ENCODE measurements around the gene FRAS1. TPM values are rescaled to one million over a fixed set of nuclear protein-coding genes. Genes with fewer than 3 reads are reported as not detected.
"Not testable (repeated sequence)": the region's sequence is repeated elsewhere in the genome, so short reads cannot be mapped to it uniquely, and the experiment has no call there.

The FRAS1 gene
- total and polyA plus RNA-seq, 8 donors: 4.7 to 21.5 (median 14.7) TPM

DNA sequence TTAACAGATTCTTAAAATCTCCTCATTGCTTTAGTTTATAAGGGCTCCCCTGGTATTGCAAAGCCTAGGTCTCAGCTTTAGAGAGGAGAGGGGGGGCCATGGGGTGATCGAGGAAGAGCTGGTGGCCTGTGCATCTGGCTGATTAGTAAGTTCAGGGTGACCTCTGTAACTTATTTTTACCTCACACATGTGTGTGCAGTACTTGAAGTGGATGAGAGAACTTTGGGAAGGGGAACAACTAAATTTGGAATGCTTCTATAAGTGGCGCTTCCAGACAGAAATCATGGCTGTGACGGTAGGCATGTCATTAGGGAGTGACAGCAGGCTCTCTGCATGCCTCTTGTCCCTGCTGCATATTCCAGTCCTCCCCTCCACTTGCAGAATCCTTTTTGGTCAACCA is 41.9 kb downstream of the FRAS1 start:
- FAIRE-seq (no peak), ATAC-seq (no peak), DNase-seq (no peak)
- 73 to 83% methylated on average over 3 of the region's 3 CpGs for WGBS, 2 donors
- intact Hi-C loops (cut with DNase I): no loop called here
- Histone ChIP-seq H3K4me1 (no peaks in the 10 kb centered on the region), H3K36me3 (no peaks in the 10 kb centered on the region), H3K9me3 (no peaks in the 10 kb centered on the region), H3K27ac (no peak overlapping the region), H3K27me3 (no peaks in the 10 kb centered on the region), H3K4me3 (no peak overlapping the region)
- TF ChIP-seq, protein P1, sequence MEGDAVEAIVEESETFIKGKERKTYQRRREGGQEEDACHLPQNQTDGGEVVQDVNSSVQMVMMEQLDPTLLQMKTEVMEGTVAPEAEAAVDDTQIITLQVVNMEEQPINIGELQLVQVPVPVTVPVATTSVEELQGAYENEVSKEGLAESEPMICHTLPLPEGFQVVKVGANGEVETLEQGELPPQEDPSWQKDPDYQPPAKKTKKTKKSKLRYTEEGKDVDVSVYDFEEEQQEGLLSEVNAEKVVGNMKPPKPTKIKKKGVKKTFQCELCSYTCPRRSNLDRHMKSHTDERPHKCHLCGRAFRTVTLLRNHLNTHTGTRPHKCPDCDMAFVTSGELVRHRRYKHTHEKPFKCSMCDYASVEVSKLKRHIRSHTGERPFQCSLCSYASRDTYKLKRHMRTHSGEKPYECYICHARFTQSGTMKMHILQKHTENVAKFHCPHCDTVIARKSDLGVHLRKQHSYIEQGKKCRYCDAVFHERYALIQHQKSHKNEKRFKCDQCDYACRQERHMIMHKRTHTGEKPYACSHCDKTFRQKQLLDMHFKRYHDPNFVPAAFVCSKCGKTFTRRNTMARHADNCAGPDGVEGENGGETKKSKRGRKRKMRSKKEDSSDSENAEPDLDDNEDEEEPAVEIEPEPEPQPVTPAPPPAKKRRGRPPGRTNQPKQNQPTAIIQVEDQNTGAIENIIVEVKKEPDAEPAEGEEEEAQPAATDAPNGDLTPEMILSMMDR (IDR thresholded peaks at IDR 0.05): no peak

DNA sequence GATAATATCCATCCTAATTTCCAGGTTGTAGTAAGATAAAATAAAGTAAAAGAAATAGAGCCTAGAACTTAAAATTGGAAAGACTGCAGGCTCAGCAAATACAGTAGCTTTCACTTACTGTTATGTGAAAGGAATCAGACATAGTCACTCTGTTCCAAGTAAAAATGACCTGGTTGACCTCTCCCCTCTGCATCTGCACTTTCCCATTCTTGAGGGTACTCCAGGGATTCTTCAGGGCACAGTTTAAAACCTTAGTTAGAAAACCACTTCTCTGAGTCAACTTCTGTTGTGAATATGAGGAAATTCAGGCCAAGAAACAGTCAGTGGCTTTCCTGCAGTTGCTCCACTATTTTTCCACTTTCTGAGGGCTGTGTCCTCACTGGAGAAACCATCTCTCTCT is 42.9 kb downstream of the FRAS1 start:
- ATAC-seq: no peak
- no peak for DNase-seq
- no peak for FAIRE-seq
- Histone ChIP-seq H3K36me3 (no peaks in the 10 kb centered on the region), H3K27me3 (no peaks in the 10 kb centered on the region), H3K9me3 (no peaks in the 10 kb centered on the region), H3K4me3 (no peak overlapping the region), H3K4me1 (no peaks in the 10 kb centered on the region), H3K27ac (no peak overlapping the region)
- intact Hi-C loops (cut with DNase I): no loop called here
- TF ChIP-seq, protein P1 (IDR thresholded peaks at IDR 0.05): no peak

DNA sequence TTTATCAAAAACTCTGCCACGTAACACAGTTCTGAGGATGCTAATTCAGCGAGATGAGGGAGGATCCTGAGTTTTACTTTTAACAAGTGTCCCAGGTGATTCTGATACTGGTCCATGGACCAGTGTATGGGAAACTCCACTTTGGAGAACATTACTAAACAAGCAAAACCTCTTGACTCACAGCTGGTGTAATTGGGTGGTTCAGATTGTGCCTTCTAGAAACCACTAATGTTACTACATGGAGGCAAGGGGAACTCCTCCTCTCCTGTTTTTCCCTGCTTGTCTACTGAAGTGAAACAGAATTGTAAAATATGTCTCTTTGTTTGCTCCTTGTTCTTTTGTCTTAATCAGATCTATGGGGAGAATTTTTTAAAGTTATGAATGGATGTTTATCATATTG is 62.6 kb downstream of the FRAS1 start:
- FAIRE-seq (no peak), DNase-seq (no peak), ATAC-seq (no peak)
- Histone ChIP-seq H3K27ac (no peak overlapping the region), H3K36me3 (no peaks in the 10 kb centered on the region), H3K27me3 (no peaks in the 10 kb centered on the region), H3K9me3 (no peaks in the 10 kb centered on the region), H3K4me3 (no peak overlapping the region), H3K4me1 (no peaks in the 10 kb centered on the region)
- WGBS, 2 donors: 85 to 93% methylated on average over 2 of the region's 2 CpGs
- intact Hi-C loops (cut with DNase I): no loop called here
- TF ChIP-seq, protein P1 (IDR thresholded peaks at IDR 0.05): no peak

DNA sequence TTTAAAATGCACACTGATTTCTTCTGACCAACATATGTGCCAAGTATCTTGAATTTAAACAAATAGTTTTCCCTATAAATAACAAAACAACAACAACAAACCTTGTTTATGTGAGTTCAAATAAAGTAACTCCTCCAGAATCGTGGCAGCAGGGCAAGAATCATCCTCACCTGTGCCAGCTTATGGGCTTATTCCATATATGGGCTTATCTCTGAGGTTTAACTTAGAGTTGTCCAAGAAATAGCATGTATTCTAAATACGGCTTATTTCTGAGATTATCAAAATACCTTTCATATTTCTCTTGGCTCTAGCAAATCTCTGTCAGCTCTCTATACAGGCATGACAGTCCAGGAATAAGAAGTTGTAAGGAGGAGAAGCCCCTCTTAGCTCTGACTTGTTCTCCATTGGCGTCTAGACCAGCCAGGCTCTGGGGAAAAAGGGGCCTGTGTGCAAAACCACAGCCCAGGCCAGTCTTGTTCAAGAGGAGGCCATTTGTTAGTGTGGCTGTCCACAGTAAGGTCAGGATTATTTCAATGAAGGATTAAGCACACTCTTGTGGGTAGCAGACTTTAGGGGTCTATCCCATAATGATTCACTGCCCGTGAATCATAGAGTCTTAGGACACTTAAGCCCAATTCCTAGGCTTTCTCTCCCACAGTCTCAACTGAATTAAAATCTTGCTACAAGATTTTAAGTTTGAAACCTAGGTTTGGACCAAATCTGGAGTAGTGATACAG is 63.2 kb downstream of the FRAS1 start:
- DNase-seq (no peak), ATAC-seq (no peak), FAIRE-seq (no peak)
- intact Hi-C loops (cut with DNase I): no loop called here
- 46 to 66% methylated on average over 4 of the region's 4 CpGs for WGBS, 2 donors
- Histone ChIP-seq H3K36me3 (no peaks in the 10 kb centered on the region), H3K4me1 (no peaks in the 10 kb centered on the region), H3K4me3 (no peak overlapping the region), H3K27me3 (no peaks in the 10 kb centered on the region), H3K27ac (no peak overlapping the region), H3K9me3 (no peaks in the 10 kb centered on the region)
- TF ChIP-seq, protein P1 (IDR thresholded peaks at IDR 0.05): no peak

DNA sequence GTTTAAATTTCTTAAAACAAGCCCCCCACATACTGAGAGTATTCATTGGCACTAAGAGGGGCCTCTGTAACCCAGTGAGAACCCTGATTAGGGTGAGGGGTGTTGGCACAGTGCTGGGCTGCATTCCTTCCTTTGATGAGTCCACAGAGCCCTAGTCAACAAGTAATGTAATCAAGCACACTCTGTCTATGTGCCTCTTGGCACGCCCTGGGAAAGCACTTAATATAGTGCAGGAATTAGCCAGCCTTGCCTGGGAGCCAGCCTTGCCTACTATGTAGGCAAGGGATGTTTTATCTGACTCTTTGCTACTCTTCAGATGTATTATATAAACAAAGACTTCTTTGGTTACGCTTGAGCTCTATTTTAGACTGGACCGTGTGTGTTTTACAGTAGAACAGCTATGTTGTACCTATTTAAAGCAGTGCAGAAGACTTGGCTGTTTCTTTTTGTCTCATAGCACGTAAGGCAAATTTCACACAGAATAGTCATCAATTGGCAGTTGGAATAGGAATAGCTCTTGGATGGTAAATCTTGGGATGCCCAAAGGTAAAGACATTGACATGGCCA is 64.3 kb downstream of the FRAS1 start:
- no peaks in the 10 kb centered on the region for H3K4me1 ChIP-seq
- H3K4me3 ChIP-seq: no peak overlapping the region
- FAIRE-seq (no peak), ATAC-seq (peak in 2 of 4 donors; percentile 18 to 53), DNase-seq (no peak)
- WGBS, 2 donors: 64 to 71% methylated on average over 4 of the region's 4 CpGs
- no peak overlapping the region for H3K27ac ChIP-seq
- TF ChIP-seq, protein P1 (IDR thresholded peaks at IDR 0.05): no peak
- no peaks in the 10 kb centered on the region for H3K9me3 ChIP-seq
- intact Hi-C loops (cut with DNase I): no loop called here
- H3K27me3 ChIP-seq: no peaks in the 10 kb centered on the region
- no peaks in the 10 kb centered on the region for H3K36me3 ChIP-seq

DNA sequence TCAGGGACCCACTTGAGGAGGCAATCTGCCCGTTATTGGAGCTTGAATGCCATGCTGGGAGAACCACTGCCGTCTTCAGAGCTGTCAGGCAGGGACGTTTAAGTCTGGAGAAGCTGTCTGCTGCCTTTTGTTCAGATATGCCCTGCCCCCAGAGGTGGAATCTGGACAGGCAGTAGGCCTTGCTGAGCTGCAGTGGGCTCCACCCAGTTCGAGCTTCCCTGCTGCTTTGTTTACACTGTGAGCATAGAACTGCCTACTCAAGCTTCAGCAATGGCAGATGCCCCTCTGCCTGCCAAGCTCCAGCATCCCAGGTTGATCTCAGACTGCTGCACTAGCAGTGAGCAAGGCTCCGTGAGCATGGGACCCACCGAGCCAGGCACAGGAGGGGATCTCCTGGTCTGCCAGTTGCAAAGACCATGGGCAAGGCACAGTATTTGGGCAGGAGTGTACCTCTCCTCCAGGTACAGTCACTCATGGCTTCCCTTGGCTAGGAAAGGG is 68.8 kb downstream of the FRAS1 start:
- H3K9me3 ChIP-seq; H3K27me3 ChIP-seq; H3K36me3 ChIP-seq; intact Hi-C loops (cut with DNase I); H3K27ac ChIP-seq; ATAC-seq; H3K4me3 ChIP-seq; FAIRE-seq; H3K4me1 ChIP-seq; DNase-seq: not testable (repeated sequence)
- WGBS, 2 donors: 40 to 52% methylated on average over 6 of the region's 6 CpGs

All from pancreas (tissue), 10 donors.